SK-N-SH (cell line): ENCODE measurements around the gene PPL. TPM values are rescaled to one million over a fixed set of nuclear protein-coding genes. Genes with fewer than 3 reads are reported as not detected.

Experiments used
- CTCF ChIA-PET: fragments of 300-600, 350-600 bp; formaldehyde crosslinking; extraction: SDS; loops from one replicate; lab custom pipeline; 2021; lab: Yijun Ruan, JAX
- POLR2A ChIA-PET: fragments of 350-600 bp; sonication (Branson Sonifier 250); formaldehyde crosslinking; extraction: SDS; loops from one replicate; lab custom pipeline; 2020; ENCODE audit warnings: antibody characterized with exemption, inconsistent platforms; lab: Yijun Ruan, JAX
- DNase-seq: peaks from one replicate; pipeline ENCODE4 v3.0.0; 2012
- H2AFZ ChIP-seq: fragments of 200-600 bp; sonication (generic); 2 replicates; pipeline ENCODE4 v1.8.1; 2016; ENCODE audit warnings: antibody characterized with exemption, mild to moderate bottlenecking, low read depth
- H3F3A ChIP-seq: fragments of 200-600 bp; sonication (generic); replicated peaks from 2 replicates; pipeline ENCODE3; 2016; ENCODE audit warnings: antibody characterized with exemption, mild to moderate bottlenecking; ENCODE audit not compliant: insufficient read depth
- H3K27ac ChIP-seq, 2 experiments: fragments of 200-500 bp in 1 of 2; fragments of 200-600 bp in 1 of 2; sonication (Bioruptor generic) in 1 of 2; sonication (generic), shearing (Covaris generic) in 1 of 2; 2 replicates each; pipeline versions ENCODE4 v1.5.1 to v1.6.1; 2014 to 2016; ENCODE audit warnings: low read depth in 2 of 2, inconsistent platforms in 1 of 2, low read length in 1 of 2, mild to moderate bottlenecking in 1 of 2, mixed read lengths in 1 of 2
- H3K27me3 ChIP-seq: fragments of 200-600 bp; sonication (generic), shearing (Covaris generic); 2 replicates; pipeline ENCODE4 v1.6.1; 2016; ENCODE audit warnings: mixed run types; ENCODE audit not compliant: insufficient read depth
- H3K36me3 ChIP-seq, 2 experiments: fragments of 200-500 bp in 1 of 2; fragments of 200-600 bp in 1 of 2; sonication (Bioruptor generic) in 1 of 2; sonication (generic) in 1 of 2; replicated peaks in 1 of 2; 2 replicates each; pipeline versions ENCODE3 to v1.5.1; 2014 to 2016; ENCODE audit warnings: low read length in 1 of 2, mild to moderate bottlenecking in 1 of 2; ENCODE audit not compliant: insufficient read depth in 2 of 2, control insufficient read depth in 1 of 2
- H3K4me1 ChIP-seq, 2 experiments: fragments of 200-500 bp in 1 of 2; fragments of 200-600 bp in 1 of 2; sonication (Bioruptor generic) in 1 of 2; sonication (generic), shearing (Covaris generic) in 1 of 2; 2 replicates each; pipeline versions ENCODE4 v1.5.1 to v1.6.1; 2014 to 2016; ENCODE audit warnings: low read depth in 1 of 2, low read length in 1 of 2, mixed run types in 1 of 2; ENCODE audit not compliant: insufficient read depth in 2 of 2, control insufficient read depth in 1 of 2
- H3K4me2 ChIP-seq: fragments of 200-600 bp; sonication (generic), shearing (Covaris generic); 2 replicates; pipeline ENCODE4 v1.6.1; 2017; ENCODE audit warnings: mixed run types
- H3K4me3 ChIP-seq, 2 experiments: fragments of 200-500 bp in 1 of 2; fragments of 200-600 bp in 1 of 2; sonication (Bioruptor generic) in 1 of 2; sonication (generic), shearing (Covaris generic) in 1 of 2; 2 replicates each; pipeline versions ENCODE4 v1.5.1 to v1.8.1; 2014 to 2016; ENCODE audit warnings: low read depth in 2 of 2, inconsistent platforms in 1 of 2, low read length in 1 of 2, mild to moderate bottlenecking in 1 of 2, mixed read lengths in 1 of 2, moderate library complexity in 1 of 2
- H3K79me2 ChIP-seq: fragments of 200-600 bp; sonication (generic); 2 replicates; pipeline ENCODE4 v1.8.1; 2017; ENCODE audit warnings: mild to moderate bottlenecking; ENCODE audit not compliant: insufficient read depth
- H3K9ac ChIP-seq: fragments of 200-600 bp; sonication (generic); 2 replicates; pipeline ENCODE4 v1.6.1; 2017; ENCODE audit warnings: mixed run types
- H3K9me2 ChIP-seq: fragments of 200-600 bp; sonication (generic); 2 replicates; pipeline ENCODE4 v1.6.1; 2017; ENCODE audit warnings: mixed run types
- H3K9me3 ChIP-seq: fragments of 200-600 bp; sonication (generic); 2 replicates; pipeline ENCODE4 v1.6.1; 2017; ENCODE audit warnings: mixed run types, mild to moderate bottlenecking, moderate library complexity
- H4K20me1 ChIP-seq: fragments of 200-600 bp; sonication (generic); 2 replicates; pipeline ENCODE4 v1.6.1; 2017; ENCODE audit warnings: mild to moderate bottlenecking, mixed run types; ENCODE audit not compliant: insufficient read depth
- CTCF ChIP-seq: fragments of 200-600 bp; sonication (generic); IDR thresholded peaks from 2 replicates; pipeline ENCODE4 v1.6.1; 2017; ENCODE audit warnings: antibody characterized with exemption, mild to moderate bottlenecking, moderate library complexity
- ELF1 ChIP-seq: IDR thresholded peaks from 2 replicates; pipeline ENCODE4 v1.4.0; 2012
- EZH2phosphoT487 ChIP-seq: fragments of 200-600 bp; sonication (generic); IDR thresholded peaks from 2 replicates; pipeline ENCODE4 v1.6.1; 2017; ENCODE audit warnings: low read depth, mixed run types, mild to moderate bottlenecking, antibody characterized with exemption, moderate library complexity, borderline replicate concordance
- FOXM1 ChIP-seq: IDR thresholded peaks from 2 replicates; pipeline ENCODE4 v1.4.0; 2012; ENCODE audit warnings: low read depth, mild to moderate bottlenecking
- GABPA ChIP-seq: IDR thresholded peaks from 2 replicates; pipeline ENCODE4 v1.4.0; 2012; ENCODE audit warnings: low read depth, mild to moderate bottlenecking
- MXI1 ChIP-seq: IDR thresholded peaks from 2 replicates; pipeline ENCODE4 v1.6.1; 2012; ENCODE audit warnings: mild to moderate bottlenecking, low read depth, low read length, improper control_type of control experiment
- NFIC ChIP-seq: IDR thresholded peaks from 2 replicates; pipeline ENCODE4 v1.4.0; 2012; ENCODE audit warnings: borderline replicate concordance
- NRF1 ChIP-seq: IDR thresholded peaks from 2 replicates; pipeline ENCODE4 v1.6.1; 2012; ENCODE audit warnings: low read depth, mild to moderate bottlenecking, low read length
- RCOR1 ChIP-seq: fragments of 150-350 bp; IDR thresholded peaks from 2 replicates; pipeline ENCODE4 v1.6.1; 2017; ENCODE audit warnings: antibody characterized with exemption, low read length
- REST ChIP-seq: IDR thresholded peaks from 2 replicates; pipeline ENCODE4 v1.6.1; 2012; ENCODE audit warnings: mild to moderate bottlenecking, low read depth, low read length, moderate library complexity
- SIN3A ChIP-seq: IDR thresholded peaks from 2 replicates; pipeline ENCODE4 v1.6.1; 2012; ENCODE audit warnings: low read depth, mild to moderate bottlenecking, low read length, moderate library complexity, borderline replicate concordance
- SMC3 ChIP-seq: IDR thresholded peaks from 2 replicates; pipeline ENCODE4 v1.6.1; 2012; ENCODE audit warnings: low read depth, low read length, improper control_type of control experiment
- TCF12 ChIP-seq: IDR thresholded peaks from 2 replicates; pipeline ENCODE4 v1.4.0; 2012
- TEAD4 ChIP-seq: IDR thresholded peaks from 2 replicates; pipeline ENCODE4 v1.4.0; 2012; ENCODE audit warnings: mild to moderate bottlenecking, borderline replicate concordance; ENCODE audit not compliant: insufficient read depth
- ZBTB33 ChIP-seq: IDR thresholded peaks from 2 replicates; pipeline ENCODE4 v1.4.0; 2012; ENCODE audit warnings: low read depth, borderline replicate concordance
- WGBS: methylation state at CpG from one replicate; pipeline ENCODE4 v1.1.6; 2017; ENCODE audit warnings: low lambda C conversion rate; 5-methylcytosine and 5-hydroxymethylcytosine counted together
- polyA plus RNA-seq, 3 experiments: library from polyadenylated mRNA; depleted of rRNA; stranded (reverse); fragments of >200 nt; gene quantifications; 2 replicates each; pipeline ENCODE4 v1.2.3, GENCODE V29; 2012
- TF ChIP-seq, protein P1 (sequence below): IDR thresholded peaks from 2 replicates; pipeline ENCODE4 v1.4.0; 2012; ENCODE audit warnings: low read depth, borderline replicate concordance
- TF ChIP-seq, protein P2 (sequence below): IDR thresholded peaks from 2 replicates; pipeline ENCODE4 v1.4.0; 2012; ENCODE audit warnings: low read depth

Gene PPL
- polyA plus RNA-seq, 1 of the 3 experiments (the other 2 are of a cell fraction): 24.6 TPM

DNA sequence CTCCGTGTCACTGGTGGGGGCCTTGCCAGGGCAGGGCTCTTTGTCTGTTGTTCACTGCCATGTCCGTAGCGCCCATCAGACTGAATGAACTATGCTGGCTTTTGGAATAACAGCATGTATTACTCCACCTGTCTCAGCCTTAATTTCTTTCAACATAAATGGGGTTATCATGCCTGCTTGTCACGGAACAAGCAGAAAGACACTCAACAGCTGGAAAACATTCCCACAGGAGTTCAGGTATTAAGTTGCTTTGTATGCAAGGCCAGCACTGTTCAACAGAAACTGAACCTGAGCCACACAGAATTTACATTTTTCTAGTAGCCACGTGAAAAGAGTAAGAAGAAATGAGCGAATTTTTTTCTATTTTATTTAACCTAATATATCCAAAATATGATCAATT is 13.1 kb downstream of the PPL start:
- Histone ChIP-seq H3K4me3 (no peak overlapping the region), H3K9me3 (0 out of 2 replicates have a peak, but pooled peaks cover 6% of the 10 kb centered on the region), H4K20me1 (no peaks in the 10 kb centered on the region), H3K9me2 (no peaks in the 10 kb centered on the region), H3K4me2 (no peak overlapping the region), H3K36me3 (no peaks in the 10 kb centered on the region), H3K27ac (no peak overlapping the region), H2AFZ (no peak overlapping the region), H3F3A (no peaks in the 10 kb centered on the region), H3K4me1 (peaks cover 0 to 9% of the 10 kb centered on the region in 2 experiments; a peak in 1 of 4 replicates), H3K9ac (no peak overlapping the region), H3K79me2 (no peaks in the 10 kb centered on the region), H3K27me3 (no peaks in the 10 kb centered on the region)
- no peak for DNase-seq
- no peak for TF ChIP-seq GABPA
- no peak for TF ChIP-seq NFIC
- TF ChIP-seq, protein P1, sequence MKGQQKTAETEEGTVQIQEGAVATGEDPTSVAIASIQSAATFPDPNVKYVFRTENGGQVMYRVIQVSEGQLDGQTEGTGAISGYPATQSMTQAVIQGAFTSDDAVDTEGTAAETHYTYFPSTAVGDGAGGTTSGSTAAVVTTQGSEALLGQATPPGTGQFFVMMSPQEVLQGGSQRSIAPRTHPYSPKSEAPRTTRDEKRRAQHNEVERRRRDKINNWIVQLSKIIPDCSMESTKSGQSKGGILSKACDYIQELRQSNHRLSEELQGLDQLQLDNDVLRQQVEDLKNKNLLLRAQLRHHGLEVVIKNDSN: no peak
- TF ChIP-seq SMC3: no peak
- TF ChIP-seq ZBTB33: no peak
- TF ChIP-seq TEAD4: no peak
- no peak for TF ChIP-seq RCOR1
- TF ChIP-seq ELF1: no peak
- TF ChIP-seq, protein P2, sequence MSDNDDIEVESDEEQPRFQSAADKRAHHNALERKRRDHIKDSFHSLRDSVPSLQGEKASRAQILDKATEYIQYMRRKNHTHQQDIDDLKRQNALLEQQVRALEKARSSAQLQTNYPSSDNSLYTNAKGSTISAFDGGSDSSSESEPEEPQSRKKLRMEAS: no peak
- ChIA-PET POLR2A (no interaction called here), CTCF (no interaction called here)
- WGBS: 77% methylated on average over 6 of the region's 6 CpGs

- Histone ChIP-seq H3K4me1 (peaks cover 0 to 9% of the 10 kb centered on the region in 2 experiments; a peak in 1 of 4 replicates), H3K79me2 (no peaks in the 10 kb centered on the region), H3K27ac (no peak overlapping the region), H3K4me2 (no peak overlapping the region), H3K4me3 (no peak overlapping the region), H4K20me1 (no peaks in the 10 kb centered on the region), H3F3A (no peaks in the 10 kb centered on the region), H3K9me2 (no peaks in the 10 kb centered on the region), H3K9me3 (0 out of 2 replicates have a peak, but pooled peaks cover 6% of the 10 kb centered on the region), H3K36me3 (no peaks in the 10 kb centered on the region), H3K27me3 (no peaks in the 10 kb centered on the region), H2AFZ (no peak overlapping the region), H3K9ac (no peak overlapping the region)
- POLR2A ChIA-PET: no interaction called here
- DNase-seq: no peak
- CTCF ChIA-PET: no interaction called here
- WGBS: 86% methylated on average over 14 of the region's 18 CpGs
- TF ChIP-seq GABPA (no peak), NRF1 (no peak), FOXM1 (no peak), REST (no peak), TCF12 (no peak), SMC3 (no peak), CTCF (no peak), EZH2phosphoT487 (no peak), SIN3A (no peak), MXI1 (no peak)
- TF ChIP-seq, protein P1: no peak
- TF ChIP-seq, protein P2: no peak
These were observed 14.1 kb downstream of the PPL start for GRCh38 chr16:4922721-4923342.
